ENCODE measurements around the gene SPON1.

SPON1 gene

DNA sequence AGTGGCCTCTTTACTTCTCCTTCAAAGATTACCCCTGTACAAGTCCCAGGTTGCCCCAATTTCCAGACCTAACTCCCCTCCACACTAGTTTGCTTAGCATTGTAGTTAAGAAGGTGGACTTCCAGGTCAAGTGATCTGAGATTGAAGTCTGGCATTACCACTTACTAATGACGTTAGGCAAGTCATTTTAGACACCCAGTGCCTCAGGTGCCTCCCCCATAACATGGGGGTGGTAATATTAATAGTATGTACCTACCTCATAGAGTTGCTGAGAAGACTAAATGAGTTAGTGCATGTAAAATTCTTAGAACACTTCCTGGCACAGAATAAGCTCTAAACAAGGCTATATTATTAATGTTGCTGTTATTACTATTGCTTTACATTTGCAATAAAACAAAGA is 93.4 kb downstream of the SPON1 start:
- Histone ChIP-seq H3K4me2 (ENCODE audit: low read depth, low read length, poor library complexity, severe bottlenecking) (no peak overlapping the region), H3K79me2 (ENCODE audit: insufficient read depth, low read length) (no peaks in the 10 kb centered on the region), H2AFZ (ENCODE audit: low read depth, low read length, severe bottlenecking) (no peak overlapping the region), H3K9me2 (replicated peaks; ENCODE audit: insufficient read depth, low read length) (no peaks in the 10 kb centered on the region), H3K27me3 (ENCODE audit: low read length) (no peaks in the 10 kb centered on the region; the same call in 1 of the 2 replicates), H3F3A (ENCODE audit: insufficient read depth) (no peaks in the 10 kb centered on the region), H3K4me3 (ENCODE audit: insufficient read depth, low read length, poor library complexity, severe bottlenecking) (no peak overlapping the region), H4K20me1 (ENCODE audit: low read depth, low read length) (no peaks in the 10 kb centered on the region), H3K27ac (ENCODE audit: low read depth, low read length) (no peak overlapping the region), H3K9me3 (ENCODE audit: insufficient read depth, low read length) (no peaks in the 10 kb centered on the region), H3K9ac (ENCODE audit: low read length) (no peak overlapping the region), H3K36me3 (ENCODE audit: low read length) (no peaks in the 10 kb centered on the region)
- TF ChIP-seq, protein P1, sequence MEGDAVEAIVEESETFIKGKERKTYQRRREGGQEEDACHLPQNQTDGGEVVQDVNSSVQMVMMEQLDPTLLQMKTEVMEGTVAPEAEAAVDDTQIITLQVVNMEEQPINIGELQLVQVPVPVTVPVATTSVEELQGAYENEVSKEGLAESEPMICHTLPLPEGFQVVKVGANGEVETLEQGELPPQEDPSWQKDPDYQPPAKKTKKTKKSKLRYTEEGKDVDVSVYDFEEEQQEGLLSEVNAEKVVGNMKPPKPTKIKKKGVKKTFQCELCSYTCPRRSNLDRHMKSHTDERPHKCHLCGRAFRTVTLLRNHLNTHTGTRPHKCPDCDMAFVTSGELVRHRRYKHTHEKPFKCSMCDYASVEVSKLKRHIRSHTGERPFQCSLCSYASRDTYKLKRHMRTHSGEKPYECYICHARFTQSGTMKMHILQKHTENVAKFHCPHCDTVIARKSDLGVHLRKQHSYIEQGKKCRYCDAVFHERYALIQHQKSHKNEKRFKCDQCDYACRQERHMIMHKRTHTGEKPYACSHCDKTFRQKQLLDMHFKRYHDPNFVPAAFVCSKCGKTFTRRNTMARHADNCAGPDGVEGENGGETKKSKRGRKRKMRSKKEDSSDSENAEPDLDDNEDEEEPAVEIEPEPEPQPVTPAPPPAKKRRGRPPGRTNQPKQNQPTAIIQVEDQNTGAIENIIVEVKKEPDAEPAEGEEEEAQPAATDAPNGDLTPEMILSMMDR (IDR thresholded peaks at IDR 0.05; ENCODE audit: insufficient read depth, low read length, poor library complexity, severe bottlenecking) = no peak
- TF ChIP-seq EZH2phosphoT487 (conservative IDR thresholded peaks at IDR 0.05; ENCODE audit: low read length) = no peak

DNA sequence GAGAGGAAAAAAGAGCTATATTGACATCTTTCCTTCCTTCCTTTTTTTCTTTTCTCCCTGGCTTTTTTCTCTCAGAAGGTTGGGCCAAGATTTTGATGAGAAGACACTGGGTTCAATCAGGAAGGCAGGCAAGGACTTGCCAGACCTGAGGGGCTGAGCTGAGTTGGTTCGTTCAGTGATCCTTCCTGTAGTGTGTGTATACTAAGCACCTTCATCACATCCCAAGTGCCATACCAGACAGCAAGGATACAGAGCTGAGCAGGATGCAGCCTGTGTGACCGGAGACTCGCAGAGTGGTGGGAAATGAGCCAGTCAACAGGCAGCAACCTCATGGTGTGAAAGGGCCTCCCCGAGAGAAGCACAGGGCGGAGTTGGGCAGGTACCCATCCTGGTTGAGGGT is 95.5 kb downstream of the SPON1 start:
- Histone ChIP-seq H3F3A (ENCODE audit: insufficient read depth) (no peaks in the 10 kb centered on the region), H3K9me3 (ENCODE audit: insufficient read depth, low read length) (no peaks in the 10 kb centered on the region), H4K20me1 (ENCODE audit: low read depth, low read length) (no peaks in the 10 kb centered on the region), H3K27me3 (ENCODE audit: low read length) (no peaks in the 10 kb centered on the region; the same call in 1 of the 2 replicates), H2AFZ (ENCODE audit: low read depth, low read length, severe bottlenecking) (no peak overlapping the region), H3K9ac (ENCODE audit: low read length) (no peak overlapping the region), H3K79me2 (ENCODE audit: insufficient read depth, low read length) (no peaks in the 10 kb centered on the region), H3K9me2 (replicated peaks; ENCODE audit: insufficient read depth, low read length) (no peaks in the 10 kb centered on the region), H3K4me2 (ENCODE audit: low read depth, low read length, poor library complexity, severe bottlenecking) (no peak overlapping the region), H3K27ac (ENCODE audit: low read depth, low read length) (no peak overlapping the region), H3K36me3 (ENCODE audit: low read length) (no peaks in the 10 kb centered on the region), H3K4me3 (ENCODE audit: insufficient read depth, low read length, poor library complexity, severe bottlenecking) (no peak overlapping the region)
- TF ChIP-seq EZH2phosphoT487 (conservative IDR thresholded peaks at IDR 0.05; ENCODE audit: low read length) = no peak
- TF ChIP-seq, protein P1 (IDR thresholded peaks at IDR 0.05; ENCODE audit: insufficient read depth, low read length, poor library complexity, severe bottlenecking) = no peak

DNA sequence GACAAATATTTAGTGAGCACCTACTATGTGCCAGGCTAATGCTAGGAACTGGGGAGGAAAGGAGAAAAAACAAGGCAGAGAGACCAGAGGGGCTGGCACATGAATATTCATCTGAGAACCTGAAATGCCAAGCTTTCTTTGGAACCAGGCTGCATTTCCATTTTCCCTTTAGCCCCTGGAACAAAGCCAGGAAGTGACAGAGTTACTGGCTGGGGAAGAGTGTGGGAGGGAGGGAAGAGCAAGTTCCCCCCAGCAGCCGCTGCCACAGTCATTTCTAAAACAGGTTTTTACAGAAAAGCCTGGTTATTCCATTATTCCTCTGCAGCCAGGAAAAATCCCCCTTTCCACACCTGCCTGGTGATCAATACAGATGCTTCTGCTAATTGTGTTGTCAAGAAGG is 97.0 kb downstream of the SPON1 start:
- H3K4me2 ChIP-seq (ENCODE audit: low read depth, low read length, poor library complexity, severe bottlenecking) = no peak overlapping the region
- no peaks in the 10 kb centered on the region for H3K9me2 ChIP-seq (replicated peaks; ENCODE audit: insufficient read depth, low read length)
- H3F3A ChIP-seq (ENCODE audit: insufficient read depth) = no peaks in the 10 kb centered on the region
- no peaks in the 10 kb centered on the region for H3K9me3 ChIP-seq (ENCODE audit: insufficient read depth, low read length)
- H4K20me1 ChIP-seq (ENCODE audit: low read depth, low read length) = no peaks in the 10 kb centered on the region
- no peaks in the 10 kb centered on the region for H3K79me2 ChIP-seq (ENCODE audit: insufficient read depth, low read length)
- H3K27me3 ChIP-seq (ENCODE audit: low read length) = no peaks in the 10 kb centered on the region; the same call in 1 of the 2 replicates
- no peaks in the 10 kb centered on the region for H3K36me3 ChIP-seq (ENCODE audit: low read length)
- no peak overlapping the region for H2AFZ ChIP-seq (ENCODE audit: low read depth, low read length, severe bottlenecking)
- no peak overlapping the region for H3K4me3 ChIP-seq (ENCODE audit: insufficient read depth, low read length, poor library complexity, severe bottlenecking)
- TF ChIP-seq, protein P1 (IDR thresholded peaks at IDR 0.05; ENCODE audit: insufficient read depth, low read length, poor library complexity, severe bottlenecking) = no peak
- TF ChIP-seq EZH2phosphoT487 (conservative IDR thresholded peaks at IDR 0.05; ENCODE audit: low read length) = no peak
- H3K9ac ChIP-seq (ENCODE audit: low read length) = no peak overlapping the region
- H3K27ac ChIP-seq (ENCODE audit: low read depth, low read length) = no peak overlapping the region
